ENCODE data around the gene CTNNBL1.

CTNNBL1 gene

GRCh38 chr20:37839432-37839827 is 145.6 kb downstream of the CTNNBL1 start:
- Histone ChIP-seq H3K27me3 (ENCODE audit: insufficient read depth, low read length) (no peaks in the 10 kb centered on the region), H3K4me3 (ENCODE audit: low read length) (no peak overlapping the region)

DNA sequence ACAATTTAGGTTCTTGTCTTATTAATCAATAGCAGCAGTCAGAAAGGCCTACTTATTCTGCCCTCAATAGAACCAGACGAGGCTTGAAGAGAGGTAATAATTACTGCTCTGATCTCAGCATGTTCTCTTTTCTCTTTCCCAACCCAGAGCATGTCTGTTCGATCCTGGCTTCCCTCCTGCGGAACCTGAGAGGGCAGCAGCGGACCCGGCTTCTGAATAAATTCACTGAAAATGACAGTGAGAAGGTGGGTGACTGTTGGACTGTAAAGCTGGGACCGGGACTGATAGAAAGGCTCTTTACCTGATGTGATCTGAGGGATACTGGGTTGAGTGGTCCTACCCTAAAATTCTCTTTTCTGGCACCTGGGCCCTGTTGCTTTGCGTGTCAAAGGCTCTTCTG is 146.1 kb downstream of the CTNNBL1 start:
- Histone ChIP-seq H3K9me3 (ENCODE audit: low read length) (no peaks in the 10 kb centered on the region), H3K36me3 (ENCODE audit: insufficient read depth, low read length) (peaks cover 11% of the 10 kb centered on the region), H3K4me3 (ENCODE audit: low read length) (no peak overlapping the region), H3K4me1 (ENCODE audit: insufficient read depth, low read length) (peaks cover 19% of the 10 kb centered on the region), H3K27me3 (ENCODE audit: insufficient read depth, low read length) (no peaks in the 10 kb centered on the region), H2AFZ (ENCODE audit: low read depth, low read length) (no peak overlapping the region)

More at GRCh38 chr20:37839432-37839827, 145.6 kb downstream of the CTNNBL1 start:
- Histone ChIP-seq H3K9me3 (ENCODE audit: low read length) (no peaks in the 10 kb centered on the region), H3K4me1 (ENCODE audit: insufficient read depth, low read length) (peaks cover 19% of the 10 kb centered on the region), H2AFZ (ENCODE audit: low read depth, low read length) (no peak overlapping the region), H3K36me3 (ENCODE audit: insufficient read depth, low read length) (peaks cover 11% of the 10 kb centered on the region)

- no peaks in the 10 kb centered on the region for H3K27me3 ChIP-seq (ENCODE audit: insufficient read depth, low read length)
- peaks cover 28% of the 10 kb centered on the region for H3K4me1 ChIP-seq (ENCODE audit: insufficient read depth, low read length)
- no peak overlapping the region for H3K4me3 ChIP-seq (ENCODE audit: low read length)
- H3K36me3 ChIP-seq (ENCODE audit: insufficient read depth, low read length), result peaks cover 11% of the 10 kb centered on the region
- H3K9me3 ChIP-seq (ENCODE audit: low read length), result no peaks in the 10 kb centered on the region
- no peak overlapping the region for H2AFZ ChIP-seq (ENCODE audit: low read depth, low read length)
Measured at GRCh38 chr20:37841389-37841788, 147.6 kb downstream of the CTNNBL1 start.

GRCh38 chr20:37841971-37842370 is 148.1 kb downstream of the CTNNBL1 start:
- H3K9me3 ChIP-seq (ENCODE audit: low read length), result no peaks in the 10 kb centered on the region
- H3K4me1 ChIP-seq (ENCODE audit: insufficient read depth, low read length), result peaks cover 34% of the 10 kb centered on the region
- no peak overlapping the region for H3K4me3 ChIP-seq (ENCODE audit: low read length)
- no peaks in the 10 kb centered on the region for H3K27me3 ChIP-seq (ENCODE audit: insufficient read depth, low read length)
- peaks cover 11% of the 10 kb centered on the region for H3K36me3 ChIP-seq (ENCODE audit: insufficient read depth, low read length)
- H2AFZ ChIP-seq (ENCODE audit: low read depth, low read length), result no peak overlapping the region

GRCh38 chr20:37845241-37845681 is 151.4 kb downstream of the CTNNBL1 start:
- Histone ChIP-seq H3K27me3 (ENCODE audit: insufficient read depth, low read length) (no peaks in the 10 kb centered on the region), H2AFZ (ENCODE audit: low read depth, low read length) (no peak overlapping the region), H3K4me1 (ENCODE audit: insufficient read depth, low read length) (peaks cover 42% of the 10 kb centered on the region), H3K4me3 (ENCODE audit: low read length) (no peak overlapping the region), H3K9me3 (ENCODE audit: low read length) (no peaks in the 10 kb centered on the region), H3K36me3 (ENCODE audit: insufficient read depth, low read length) (peaks cover 11% of the 10 kb centered on the region)

GRCh38 chr20:37845878-37846277 is 152.0 kb downstream of the CTNNBL1 start:
- Histone ChIP-seq H3K27me3 (ENCODE audit: insufficient read depth, low read length) (no peaks in the 10 kb centered on the region), H3K4me1 (ENCODE audit: insufficient read depth, low read length) (peaks cover 46% of the 10 kb centered on the region), H2AFZ (ENCODE audit: low read depth, low read length) (no peak overlapping the region), H3K4me3 (ENCODE audit: low read length) (no peak overlapping the region), H3K36me3 (ENCODE audit: insufficient read depth, low read length) (peaks cover 9% of the 10 kb centered on the region), H3K9me3 (ENCODE audit: low read length) (no peaks in the 10 kb centered on the region)

DNA sequence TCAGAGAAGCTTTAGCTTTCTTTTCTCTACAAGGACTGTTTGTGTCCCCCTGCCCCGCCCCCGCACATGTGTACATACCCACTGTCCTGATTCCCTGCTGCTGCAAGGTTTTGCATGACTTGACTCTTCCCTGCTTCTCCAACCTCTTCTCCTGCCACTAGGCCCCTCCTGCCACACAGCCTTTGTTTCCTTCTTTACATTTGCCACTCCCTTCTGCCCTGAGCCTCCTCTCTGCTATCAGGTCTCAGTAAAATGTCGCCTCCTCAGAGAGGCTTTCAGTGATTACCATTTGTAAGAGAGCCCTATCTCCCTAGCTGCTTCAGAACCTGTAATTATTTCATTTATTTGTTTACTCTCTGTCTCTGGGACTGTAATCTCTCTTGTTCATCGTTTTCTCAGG is 152.7 kb downstream of the CTNNBL1 start:
- Histone ChIP-seq H3K27me3 (ENCODE audit: insufficient read depth, low read length) (no peaks in the 10 kb centered on the region), H3K36me3 (ENCODE audit: insufficient read depth, low read length) (peaks cover 9% of the 10 kb centered on the region), H3K4me3 (ENCODE audit: low read length) (no peak overlapping the region), H3K9me3 (ENCODE audit: low read length) (no peaks in the 10 kb centered on the region), H3K4me1 (ENCODE audit: insufficient read depth, low read length) (peaks cover 42% of the 10 kb centered on the region), H2AFZ (ENCODE audit: low read depth, low read length) (no peak overlapping the region)

- no peaks in the 10 kb centered on the region for H3K9me3 ChIP-seq (ENCODE audit: low read length)
- peaks cover 29% of the 10 kb centered on the region for H3K4me1 ChIP-seq (ENCODE audit: insufficient read depth, low read length)
- no peak overlapping the region for H3K4me3 ChIP-seq (ENCODE audit: low read length)
- H3K27me3 ChIP-seq (ENCODE audit: insufficient read depth, low read length), result no peaks in the 10 kb centered on the region
- H3K36me3 ChIP-seq (ENCODE audit: insufficient read depth, low read length), result peaks cover 7% of the 10 kb centered on the region
- H2AFZ ChIP-seq (ENCODE audit: low read depth, low read length), result no peak overlapping the region
Measured at GRCh38 chr20:37848706-37849105, 154.9 kb downstream of the CTNNBL1 start.

- Histone ChIP-seq H3K36me3 (ENCODE audit: insufficient read depth, low read length) (peaks cover 6% of the 10 kb centered on the region), H2AFZ (ENCODE audit: low read depth, low read length) (no peak overlapping the region), H3K9me3 (ENCODE audit: low read length) (no peaks in the 10 kb centered on the region), H3K4me3 (ENCODE audit: low read length) (no peak overlapping the region), H3K4me1 (ENCODE audit: insufficient read depth, low read length) (peaks cover 29% of the 10 kb centered on the region), H3K27me3 (ENCODE audit: insufficient read depth, low read length) (no peaks in the 10 kb centered on the region)
Measured at GRCh38 chr20:37849156-37849555, 155.3 kb downstream of the CTNNBL1 start.

DNA sequence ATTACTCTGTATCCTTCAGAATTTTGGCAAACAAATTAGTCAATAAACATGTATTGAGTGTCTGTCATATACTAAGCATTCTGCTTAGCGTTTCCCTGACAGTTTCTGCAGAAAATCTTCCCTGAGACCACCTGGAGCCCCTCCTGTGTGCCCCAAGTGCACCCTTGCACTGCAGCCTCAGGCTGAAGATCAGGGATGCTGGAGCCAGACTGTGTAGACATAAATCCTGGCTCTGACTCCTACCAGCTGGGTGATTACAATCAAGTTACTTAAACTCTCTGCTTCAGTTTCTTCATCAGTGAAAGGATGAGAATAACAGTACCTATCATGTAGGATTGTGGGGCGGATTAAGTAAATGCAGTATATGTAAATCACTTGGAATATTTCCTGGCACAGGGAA is 155.7 kb downstream of the CTNNBL1 start:
- Histone ChIP-seq H2AFZ (ENCODE audit: low read depth, low read length) (no peak overlapping the region), H3K27me3 (ENCODE audit: insufficient read depth, low read length) (no peaks in the 10 kb centered on the region), H3K36me3 (ENCODE audit: insufficient read depth, low read length) (peaks cover 3% of the 10 kb centered on the region), H3K9me3 (ENCODE audit: low read length) (no peaks in the 10 kb centered on the region), H3K4me1 (ENCODE audit: insufficient read depth, low read length) (peaks cover 29% of the 10 kb centered on the region), H3K4me3 (ENCODE audit: low read length) (no peak overlapping the region)

GRCh38 chr20:37850036-37850592 is 156.3 kb downstream of the CTNNBL1 start:
- H2AFZ ChIP-seq (ENCODE audit: low read depth, low read length), result no peak overlapping the region
- H3K27me3 ChIP-seq (ENCODE audit: insufficient read depth, low read length), result no peaks in the 10 kb centered on the region
- H3K4me1 ChIP-seq (ENCODE audit: insufficient read depth, low read length), result peaks cover 29% of the 10 kb centered on the region
- H3K36me3 ChIP-seq (ENCODE audit: insufficient read depth, low read length), result peaks cover 3% of the 10 kb centered on the region
- no peaks in the 10 kb centered on the region for H3K9me3 ChIP-seq (ENCODE audit: low read length)
- H3K4me3 ChIP-seq (ENCODE audit: low read length), result no peak overlapping the region

DNA sequence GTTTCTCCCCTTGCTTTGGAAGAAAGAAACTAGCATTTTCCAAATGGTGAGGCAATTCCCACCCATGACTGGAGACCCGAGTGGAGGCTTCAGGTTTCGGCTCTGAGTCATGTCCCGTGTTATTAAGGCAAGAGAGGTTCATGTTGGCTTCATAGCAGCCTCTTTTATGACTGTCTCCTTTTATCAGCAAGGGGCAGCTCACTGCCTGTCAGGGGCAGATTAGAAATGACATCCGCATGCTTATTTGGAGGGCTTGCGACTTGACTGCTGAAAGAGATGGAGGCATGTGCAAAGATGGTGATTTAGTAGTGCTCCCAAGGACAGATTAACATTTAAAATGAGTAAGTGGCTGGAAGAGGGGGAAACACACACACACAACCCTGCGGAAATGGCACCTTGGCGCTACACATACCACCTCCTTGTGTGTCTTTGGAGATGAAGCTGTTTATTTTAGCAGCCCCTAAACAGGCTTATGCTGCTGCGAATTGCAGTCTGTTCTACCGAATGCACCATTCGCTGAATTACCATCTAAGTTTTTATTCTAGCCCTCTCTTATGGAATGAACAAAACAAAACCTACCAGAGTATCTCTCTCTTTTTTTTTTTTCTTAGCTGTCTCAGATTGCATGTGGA is 157.0 kb downstream of the CTNNBL1 start:
- no peaks in the 10 kb centered on the region for H3K27me3 ChIP-seq (ENCODE audit: insufficient read depth, low read length)
- peaks cover 3% of the 10 kb centered on the region for H3K36me3 ChIP-seq (ENCODE audit: insufficient read depth, low read length)
- no peaks in the 10 kb centered on the region for H3K9me3 ChIP-seq (ENCODE audit: low read length)
- H3K4me1 ChIP-seq (ENCODE audit: insufficient read depth, low read length), result peaks cover 25% of the 10 kb centered on the region
- no peak overlapping the region for H3K4me3 ChIP-seq (ENCODE audit: low read length)
- no peak overlapping the region for H2AFZ ChIP-seq (ENCODE audit: low read depth, low read length)

DNA sequence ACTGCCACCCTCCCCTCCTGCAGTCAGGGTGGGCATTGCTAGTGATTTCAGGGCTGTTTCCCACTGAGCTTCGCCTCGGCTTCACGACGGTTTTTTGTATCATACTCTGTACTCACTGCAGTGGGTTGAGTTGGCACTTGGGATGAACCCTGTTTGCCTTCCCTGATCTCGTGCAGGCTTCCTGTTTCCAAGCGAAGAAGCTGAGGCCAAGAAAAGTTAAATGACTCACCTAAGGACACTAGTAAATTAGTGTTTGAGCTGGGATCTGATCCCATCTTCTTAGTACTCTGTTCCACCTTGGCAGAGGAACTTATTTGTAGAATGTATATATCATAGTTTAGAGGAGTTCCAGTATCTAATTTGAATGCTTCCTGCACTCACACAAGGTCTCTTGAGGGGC is 158.8 kb downstream of the CTNNBL1 start:
- Histone ChIP-seq H3K4me3 (ENCODE audit: low read length) (no peak overlapping the region), H3K4me1 (ENCODE audit: insufficient read depth, low read length) (peaks cover 14% of the 10 kb centered on the region), H3K9me3 (ENCODE audit: low read length) (no peaks in the 10 kb centered on the region), H3K27me3 (ENCODE audit: insufficient read depth, low read length) (no peaks in the 10 kb centered on the region), H2AFZ (ENCODE audit: low read depth, low read length) (no peak overlapping the region), H3K36me3 (ENCODE audit: insufficient read depth, low read length) (peaks cover 3% of the 10 kb centered on the region)

Measured in neuron (in vitro differentiated cells).